Heart left ventricle (tissue), 13 donors: Measurements from ENCODE around the gene PTGR3.

ENCODE experiments used
- POLR2A ChIP-seq, 2 donors: fragments of 450-650 bp; IDR thresholded peaks; one replicate each; pipeline ENCODE4 v1.6.1; 2017; ENCODE audit warnings: antibody characterized with exemption in 2 of 2, mild to moderate bottlenecking in 2 of 2, moderate library complexity in 2 of 2
- TF ChIP-seq, protein P1 (sequence below), 12 donors: fragments of 200-600 bp; sonication (generic) in 4 of 12; IDR thresholded peaks; one replicate each; pipeline versions ENCODE4 v1.5.0 to v1.8.0; 2018 to 2022; ENCODE audit warnings: antibody characterized with exemption in 12 of 12, mild to moderate bottlenecking in 5 of 12
- donor health status: ischemic (EF 13 %, LVEDD 7.1; RV severe dilation, severe dysfunction).
- donor health status: DM: no; HTN: yes; CAD: no.
- donor health status: DM: no; HTN: no; CAD: no.
- donor health status: ischemic (EF 25% LVEDD 6.9; RV normal size, moderate dysfunction).
- donor health status: ischemic (EF 25% LVEDD 5.7; RV mildly dilated, moderate dysfunction).
- donor health status: ischemic (EF 35%, LVEDD 5.7; RV mildly dilated, moderate dysfunction).
- donor health status: nonischemic (EF 11% LVEDD 7.7; RV severe dilation, severe dysfunction).
- donor health status: DM: yes; HTN: yes; CAD: no.
- donor health status: PGD.
- donor health status: ischemic (EF 29% LVEDD 5.4; RV normal size, mild dysfunction).
- donor health status: nonischemic (EF 23%, LVEDD 6.1; RV moderate dilation, normal function).

DNA sequence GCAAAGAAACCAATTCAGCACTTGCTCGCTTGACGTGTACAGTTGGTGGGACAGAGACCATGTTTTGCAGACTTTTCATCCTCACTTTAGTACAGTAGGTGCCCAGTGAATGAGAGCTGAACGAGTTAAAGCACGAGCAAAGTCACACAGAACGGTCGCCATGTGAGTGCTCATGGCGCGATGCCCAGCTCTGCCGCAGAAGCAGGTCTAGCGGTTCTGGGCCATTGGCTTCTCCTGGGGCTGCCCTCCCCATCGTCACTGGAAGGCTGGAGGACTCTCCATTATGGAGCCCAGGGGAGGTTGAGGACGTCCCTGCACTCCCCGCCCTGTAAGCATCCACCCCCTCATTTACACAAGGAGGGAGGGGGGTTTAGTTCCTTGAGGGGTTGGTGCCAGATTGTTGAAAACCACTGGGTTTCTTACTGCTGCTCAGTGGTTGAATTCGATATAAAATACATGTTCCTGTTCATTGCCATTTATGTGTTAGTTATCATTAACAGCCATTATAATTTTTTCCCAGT lies 24.9 kb downstream of the PTGR3 start:
- TF ChIP-seq, protein P1, sequence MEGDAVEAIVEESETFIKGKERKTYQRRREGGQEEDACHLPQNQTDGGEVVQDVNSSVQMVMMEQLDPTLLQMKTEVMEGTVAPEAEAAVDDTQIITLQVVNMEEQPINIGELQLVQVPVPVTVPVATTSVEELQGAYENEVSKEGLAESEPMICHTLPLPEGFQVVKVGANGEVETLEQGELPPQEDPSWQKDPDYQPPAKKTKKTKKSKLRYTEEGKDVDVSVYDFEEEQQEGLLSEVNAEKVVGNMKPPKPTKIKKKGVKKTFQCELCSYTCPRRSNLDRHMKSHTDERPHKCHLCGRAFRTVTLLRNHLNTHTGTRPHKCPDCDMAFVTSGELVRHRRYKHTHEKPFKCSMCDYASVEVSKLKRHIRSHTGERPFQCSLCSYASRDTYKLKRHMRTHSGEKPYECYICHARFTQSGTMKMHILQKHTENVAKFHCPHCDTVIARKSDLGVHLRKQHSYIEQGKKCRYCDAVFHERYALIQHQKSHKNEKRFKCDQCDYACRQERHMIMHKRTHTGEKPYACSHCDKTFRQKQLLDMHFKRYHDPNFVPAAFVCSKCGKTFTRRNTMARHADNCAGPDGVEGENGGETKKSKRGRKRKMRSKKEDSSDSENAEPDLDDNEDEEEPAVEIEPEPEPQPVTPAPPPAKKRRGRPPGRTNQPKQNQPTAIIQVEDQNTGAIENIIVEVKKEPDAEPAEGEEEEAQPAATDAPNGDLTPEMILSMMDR (IDR thresholded peaks at IDR 0.05): no peak
- TF ChIP-seq POLR2A (IDR thresholded peaks at IDR 0.05): no peak
